RWPE2 (cell line): ENCODE measurements around the gene NINJ2.

ENCODE experiments used
- ATAC-seq: fragments of 200-7000 bp; cut with Tn5 transposase; 3 replicates; pipeline ENCODE4 v1.9.1; 2021; ENCODE audit warnings: low read depth
- DNase-seq: peaks from one replicate; pipeline ENCODE4 v3.0.0-alpha.2; 2020; ENCODE audit warnings: low spot score
- H3K27ac ChIP-seq: fragments of 450-650 bp; 2 replicates; pipeline ENCODE4 v1.5.1; 2017; ENCODE audit warnings: mild to moderate bottlenecking; ENCODE audit not compliant: poor library complexity, severe bottlenecking
- H3K27me3 ChIP-seq: fragments of 250-450 bp; sonication (Bioruptor Pico); 2 replicates; pipeline ENCODE4 v1.5.1; 2021; ENCODE audit warnings: mild to moderate bottlenecking, moderate library complexity; ENCODE audit not compliant: insufficient read depth, poor library complexity, severe bottlenecking
- H3K36me3 ChIP-seq: fragments of 250-450 bp; sonication (Bioruptor Pico); 2 replicates; pipeline ENCODE4 v1.5.1; 2020; ENCODE audit warnings: low read depth, mild to moderate bottlenecking, moderate library complexity
- H3K4me1 ChIP-seq: fragments of 250-450 bp; sonication (Bioruptor Pico); 2 replicates; pipeline ENCODE4 v1.5.1; 2021; ENCODE audit warnings: mild to moderate bottlenecking, moderate library complexity; ENCODE audit not compliant: insufficient read depth, poor library complexity, severe bottlenecking
- H3K4me3 ChIP-seq: fragments of 250-450 bp; sonication (Bioruptor Pico); 2 replicates; pipeline ENCODE4 v1.5.1; 2021; ENCODE audit warnings: mild to moderate bottlenecking, moderate library complexity; ENCODE audit not compliant: severe bottlenecking
- H3K9me3 ChIP-seq: fragments of 250-450 bp; sonication (Bioruptor Pico); 2 replicates; pipeline ENCODE4 v1.5.1; 2021; ENCODE audit warnings: mild to moderate bottlenecking, moderate library complexity; ENCODE audit not compliant: severe bottlenecking
- CTCF ChIP-seq: fragments of 450-650 bp; IDR thresholded peaks from one replicate; pipeline ENCODE4 v1.5.1; 2017; ENCODE audit warnings: mild to moderate bottlenecking, moderate library complexity; ENCODE audit not compliant: poor library complexity, severe bottlenecking

NINJ2 gene

DNA sequence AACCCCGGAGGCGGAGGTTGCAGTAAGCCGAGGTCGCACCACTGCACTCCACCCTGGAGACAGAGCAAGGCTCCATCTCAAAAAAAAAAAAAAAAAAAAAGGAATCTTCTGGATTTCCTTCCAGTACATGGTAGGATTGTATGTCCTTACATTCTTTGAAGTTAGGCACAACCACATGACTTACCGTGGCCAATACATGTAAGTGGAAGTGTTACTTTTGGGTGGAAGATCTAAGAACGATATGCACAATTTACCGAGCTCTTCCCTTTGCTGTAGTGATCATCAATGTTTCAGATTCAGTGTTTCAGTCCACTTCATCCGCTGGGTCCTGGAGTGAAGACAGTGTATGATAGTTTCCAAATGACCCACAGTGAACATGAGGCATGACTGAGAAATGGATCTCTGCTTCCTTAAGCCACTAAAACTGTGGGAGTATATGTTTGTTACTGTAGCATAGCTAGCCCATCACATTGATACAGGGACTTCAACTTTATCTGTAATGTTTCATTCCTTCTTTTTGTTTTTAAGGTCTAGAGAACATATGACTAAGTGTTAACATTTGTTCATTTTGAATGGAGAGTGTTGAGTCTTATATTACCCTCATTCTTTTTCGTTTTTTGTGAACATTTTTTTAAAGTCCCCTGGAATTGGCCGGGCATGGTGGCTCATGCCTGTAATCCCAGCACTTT lies 18.5 kb upstream of the NINJ2 start:
- Histone ChIP-seq H3K4me3 (no peak overlapping the region), H3K27me3 (no peaks in the 10 kb centered on the region), H3K9me3 (no peaks in the 10 kb centered on the region), H3K36me3 (no peaks in the 10 kb centered on the region), H3K4me1 (no peaks in the 10 kb centered on the region), H3K27ac (no peak overlapping the region)
- ATAC-seq: no peak
- no peak for TF ChIP-seq CTCF
- DNase-seq: no peak

GRCh38 chr12:678747-679712 lies 15.8 kb upstream of the NINJ2 start:
- TF ChIP-seq CTCF: no peak
- no peak overlapping the region for H3K27ac ChIP-seq
- no peaks in the 10 kb centered on the region for H3K27me3 ChIP-seq
- H3K9me3 ChIP-seq: no peaks in the 10 kb centered on the region
- H3K36me3 ChIP-seq: no peaks in the 10 kb centered on the region
- DNase-seq: no peak
- H3K4me3 ChIP-seq: no peak overlapping the region
- ATAC-seq: no peak
- H3K4me1 ChIP-seq: no peaks in the 10 kb centered on the region

GRCh38 chr12:675562-675961 lies 12.3 kb upstream of the NINJ2 start:
- Histone ChIP-seq H3K4me3 (no peak overlapping the region), H3K4me1 (no peaks in the 10 kb centered on the region), H3K27ac (no peak overlapping the region), H3K36me3 (no peaks in the 10 kb centered on the region), H3K9me3 (no peaks in the 10 kb centered on the region), H3K27me3 (no peaks in the 10 kb centered on the region)
- DNase-seq: no peak
- TF ChIP-seq CTCF: no peak
- no peak for ATAC-seq

DNA sequence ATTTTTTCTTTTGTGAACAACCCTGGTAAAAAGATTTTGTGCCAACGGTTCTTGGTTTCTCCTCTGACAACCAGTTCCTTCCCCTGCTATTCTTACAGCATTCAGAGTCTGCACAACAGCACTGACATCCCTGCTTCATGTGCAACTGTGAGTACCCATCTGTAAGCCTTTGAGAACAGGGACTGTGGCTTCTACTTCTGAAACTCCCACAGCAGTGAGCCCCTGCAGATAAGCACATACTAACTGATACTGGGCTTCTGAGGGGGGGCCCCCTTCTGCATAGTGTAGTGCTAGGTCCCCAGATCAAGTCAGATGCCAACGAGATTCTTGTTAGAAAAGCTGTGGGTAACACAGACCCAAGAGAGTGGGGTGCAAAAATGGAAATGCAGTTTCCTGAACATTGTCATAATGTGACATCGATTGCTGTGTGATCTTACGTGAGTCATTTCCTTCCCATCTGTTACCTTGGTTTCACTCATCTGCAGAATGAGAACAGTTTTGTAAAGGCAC lies 11.1 kb upstream of the NINJ2 start:
- no peak for DNase-seq
- no peak for ATAC-seq
- no peak for TF ChIP-seq CTCF
- no peak overlapping the region for H3K27ac ChIP-seq
- H3K27me3 ChIP-seq: no peaks in the 10 kb centered on the region
- H3K4me1 ChIP-seq: no peaks in the 10 kb centered on the region
- no peaks in the 10 kb centered on the region for H3K36me3 ChIP-seq
- no peaks in the 10 kb centered on the region for H3K9me3 ChIP-seq
- no peak overlapping the region for H3K4me3 ChIP-seq
